Measurements from ENCODE around the gene KNOP1. TPM values are rescaled to one million over a fixed set of nuclear protein-coding genes. Genes with fewer than 3 reads are reported as not detected.

KNOP1 gene
- total and polyA plus RNA-seq, 10 of the 15 experiments (the other 5 are each of a cell fraction or from before 2014, with no cell fraction given) = 13.8 to 47.2 (median 32.1) TPM

DNA sequence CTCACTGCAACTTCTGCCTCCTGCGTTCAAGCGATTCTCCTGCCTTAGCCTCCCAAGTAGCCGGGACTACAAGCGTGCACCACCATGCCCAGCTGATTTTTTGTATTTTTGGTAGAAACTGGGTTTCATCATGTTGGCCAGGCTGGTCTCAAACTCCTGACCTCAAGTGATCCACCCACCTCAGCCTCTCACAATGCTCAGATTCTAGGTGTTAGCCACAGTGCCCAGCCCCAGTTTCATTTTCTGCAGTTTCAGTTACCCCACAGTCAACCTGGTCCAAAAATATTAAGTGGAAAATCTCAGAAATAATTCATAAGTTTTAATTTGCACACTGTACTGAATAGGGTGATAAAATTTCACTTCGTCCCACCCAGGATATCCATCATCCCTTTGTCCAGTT lies 28.7 kb downstream of the KNOP1 start:
- Histone ChIP-seq H3K4me1 (ENCODE audit: control insufficient read depth, insufficient read depth, low read length) (no peaks in the 10 kb centered on the region), H3K79me2 (ENCODE audit: control insufficient read depth, insufficient read depth, low read length) (no peaks in the 10 kb centered on the region), H3K36me3 (ENCODE audit: control insufficient read depth in 2 of 2, insufficient read depth in 2 of 2, low read length in 1 of 2) (peaks cover 6 to 8% of the 10 kb centered on the region in 2 experiments; a peak in 3 of 4 replicates), H3K4me3 (no peak overlapping the region), H3K9me3 (replicated peaks; ENCODE audit: control insufficient read depth, insufficient read depth, low read length) (no peaks in the 10 kb centered on the region), H3K4me2 (ENCODE audit: control insufficient read depth, insufficient read depth) (no peak overlapping the region), H2AFZ (ENCODE audit: control insufficient read depth, low read depth, low read length) (no peak overlapping the region), H4K20me1 (ENCODE audit: control insufficient read depth, insufficient read depth) (no peaks in the 10 kb centered on the region), H3K9ac (ENCODE audit: control insufficient read depth, insufficient read depth, low read length) (no peak overlapping the region), H3K27me3 (replicated peaks in 1 of 2; ENCODE audit: control insufficient read depth in 2 of 2, insufficient read depth in 2 of 2, low read length in 1 of 2) (no peaks in the 10 kb centered on the region), H3K27ac (ENCODE audit: control insufficient read depth, insufficient read depth) (no peak overlapping the region)
- ChIA-PET POLR2A (no interaction called here), CTCF (no interaction called here), RAD21 (ENCODE audit: unreplicated experiment) (no interaction called here), SMC1A (ENCODE audit: uncharacterized antibody, unreplicated experiment) (no interaction called here)
- peak; percentile 23; the same call in 1 of the 3 replicates for ATAC-seq
- FAIRE-seq = no peak
- TF ChIP-seq, protein P1, sequence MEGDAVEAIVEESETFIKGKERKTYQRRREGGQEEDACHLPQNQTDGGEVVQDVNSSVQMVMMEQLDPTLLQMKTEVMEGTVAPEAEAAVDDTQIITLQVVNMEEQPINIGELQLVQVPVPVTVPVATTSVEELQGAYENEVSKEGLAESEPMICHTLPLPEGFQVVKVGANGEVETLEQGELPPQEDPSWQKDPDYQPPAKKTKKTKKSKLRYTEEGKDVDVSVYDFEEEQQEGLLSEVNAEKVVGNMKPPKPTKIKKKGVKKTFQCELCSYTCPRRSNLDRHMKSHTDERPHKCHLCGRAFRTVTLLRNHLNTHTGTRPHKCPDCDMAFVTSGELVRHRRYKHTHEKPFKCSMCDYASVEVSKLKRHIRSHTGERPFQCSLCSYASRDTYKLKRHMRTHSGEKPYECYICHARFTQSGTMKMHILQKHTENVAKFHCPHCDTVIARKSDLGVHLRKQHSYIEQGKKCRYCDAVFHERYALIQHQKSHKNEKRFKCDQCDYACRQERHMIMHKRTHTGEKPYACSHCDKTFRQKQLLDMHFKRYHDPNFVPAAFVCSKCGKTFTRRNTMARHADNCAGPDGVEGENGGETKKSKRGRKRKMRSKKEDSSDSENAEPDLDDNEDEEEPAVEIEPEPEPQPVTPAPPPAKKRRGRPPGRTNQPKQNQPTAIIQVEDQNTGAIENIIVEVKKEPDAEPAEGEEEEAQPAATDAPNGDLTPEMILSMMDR (IDR thresholded peaks at IDR 0.05 in 2 of 3, conservative IDR thresholded peaks at IDR 0.05 in 1 of 3; ENCODE audit: control insufficient read depth in 2 of 3, extremely low read depth in 1 of 3, insufficient read depth in 1 of 3, low read depth in 3 of 3, low read length in 3 of 3) = no peak
- no peak for TF ChIP-seq SREBF2 (IDR thresholded peaks at IDR 0.05; ENCODE audit: low read length)
- no peak for TF ChIP-seq ZNF207 (IDR thresholded peaks at IDR 0.05; ENCODE audit: borderline replicate concordance)
- no peak for TF ChIP-seq LARP7 (IDR thresholded peaks at IDR 0.05)
- no peak for TF ChIP-seq IRF4 (IDR thresholded peaks at IDR 0.05; ENCODE audit: low read depth, low read length)
- TF ChIP-seq TARDBP (IDR thresholded peaks at IDR 0.05; ENCODE audit: borderline replicate concordance) = no peak
- intact Hi-C loops (cut with micrococcal nuclease; ENCODE audit: unreplicated experiment) = no loop called here
- 96% methylated on average over 5 of the region's 5 CpGs for WGBS (ENCODE audit: insufficient coverage, insufficient replicate concordance, low lambda C conversion rate, missing lambda C conversion rate)
- DNase-seq (ENCODE audit: low read depth, low spot score) = no peak
- in situ Hi-C loops (cut with MboI) = no loop called here
- BruUV-seq (replicated peaks) = no TSS peak

DNA sequence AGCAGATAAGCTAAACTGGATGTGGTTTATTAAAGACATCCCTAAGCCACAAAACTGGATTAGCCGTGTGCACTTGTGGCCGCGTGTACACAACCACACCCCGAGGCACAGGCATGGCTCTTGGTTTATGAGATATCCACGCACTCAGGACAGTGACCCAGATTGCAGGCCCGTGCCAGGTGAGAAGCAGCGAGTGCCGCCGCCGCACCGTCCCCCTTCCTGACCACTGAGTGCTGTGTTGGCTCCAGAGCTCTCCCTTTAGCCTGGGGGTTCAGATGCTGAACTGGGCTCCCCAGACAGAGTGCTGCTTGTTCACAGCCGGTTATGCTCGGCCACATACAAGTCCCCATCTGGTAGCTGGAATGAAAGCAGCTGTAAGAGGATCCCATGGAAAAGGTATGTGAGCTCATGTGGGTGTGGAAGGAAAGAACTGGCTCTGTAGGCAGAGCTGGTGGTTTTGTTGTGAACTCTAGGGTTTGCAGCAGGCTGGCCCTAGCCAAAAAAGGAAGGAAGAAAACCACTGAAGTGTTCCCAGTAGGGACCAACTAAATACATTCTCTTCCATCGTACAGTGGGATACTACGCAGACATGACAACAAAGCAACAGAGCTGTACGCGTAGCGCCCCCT lies 29.5 kb downstream of the KNOP1 start:
- POLR2A ChIA-PET = no interaction called here
- no peaks in the 10 kb centered on the region for H3K79me2 ChIP-seq (ENCODE audit: control insufficient read depth, insufficient read depth, low read length)
- no peak overlapping the region for H2AFZ ChIP-seq (ENCODE audit: control insufficient read depth, low read depth, low read length)
- TF ChIP-seq TCF3 (IDR thresholded peaks at IDR 0.05; ENCODE audit: borderline replicate concordance, insufficient read depth, low read depth, low read length) (no peak), SREBF2 (IDR thresholded peaks at IDR 0.05; ENCODE audit: low read length) (no peak)
- TF ChIP-seq, protein P2, sequence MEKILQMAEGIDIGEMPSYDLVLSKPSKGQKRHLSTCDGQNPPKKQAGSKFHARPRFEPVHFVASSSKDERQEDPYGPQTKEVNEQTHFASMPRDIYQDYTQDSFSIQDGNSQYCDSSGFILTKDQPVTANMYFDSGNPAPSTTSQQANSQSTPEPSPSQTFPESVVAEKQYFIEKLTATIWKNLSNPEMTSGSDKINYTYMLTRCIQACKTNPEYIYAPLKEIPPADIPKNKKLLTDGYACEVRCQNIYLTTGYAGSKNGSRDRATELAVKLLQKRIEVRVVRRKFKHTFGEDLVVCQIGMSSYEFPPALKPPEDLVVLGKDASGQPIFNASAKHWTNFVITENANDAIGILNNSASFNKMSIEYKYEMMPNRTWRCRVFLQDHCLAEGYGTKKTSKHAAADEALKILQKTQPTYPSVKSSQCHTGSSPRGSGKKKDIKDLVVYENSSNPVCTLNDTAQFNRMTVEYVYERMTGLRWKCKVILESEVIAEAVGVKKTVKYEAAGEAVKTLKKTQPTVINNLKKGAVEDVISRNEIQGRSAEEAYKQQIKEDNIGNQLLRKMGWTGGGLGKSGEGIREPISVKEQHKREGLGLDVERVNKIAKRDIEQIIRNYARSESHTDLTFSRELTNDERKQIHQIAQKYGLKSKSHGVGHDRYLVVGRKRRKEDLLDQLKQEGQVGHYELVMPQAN (conservative IDR thresholded peaks at IDR 0.05) = no peak
- intact Hi-C loops (cut with micrococcal nuclease; ENCODE audit: unreplicated experiment) = no loop called here
- H3K27me3 ChIP-seq (replicated peaks in 1 of 2; ENCODE audit: control insufficient read depth in 2 of 2, insufficient read depth in 2 of 2, low read length in 1 of 2) = no peaks in the 10 kb centered on the region
- BruUV-seq (replicated peaks) = no TSS peak
- ATAC-seq (no peak), FAIRE-seq (no peak), DNase-seq (ENCODE audit: low read depth, low spot score) (no peak)
- CTCF ChIA-PET = no interaction called here
- H3K4me2 ChIP-seq (ENCODE audit: control insufficient read depth, insufficient read depth) = no peak overlapping the region
- SMC1A ChIA-PET (ENCODE audit: uncharacterized antibody, unreplicated experiment) = no interaction called here
- in situ Hi-C loops (cut with MboI) = no loop called here
- RAD21 ChIA-PET (ENCODE audit: unreplicated experiment) = no interaction called here
- no peak overlapping the region for H3K9ac ChIP-seq (ENCODE audit: control insufficient read depth, insufficient read depth, low read length)
- no peaks in the 10 kb centered on the region for H4K20me1 ChIP-seq (ENCODE audit: control insufficient read depth, insufficient read depth)
- 95% methylated on average over 18 of the region's 18 CpGs for WGBS (ENCODE audit: insufficient coverage, insufficient replicate concordance, low lambda C conversion rate, missing lambda C conversion rate)
- H3K27ac ChIP-seq (ENCODE audit: control insufficient read depth, insufficient read depth) = no peak overlapping the region
- no peaks in the 10 kb centered on the region for H3K9me3 ChIP-seq (replicated peaks; ENCODE audit: control insufficient read depth, insufficient read depth, low read length)
- peaks cover 8 to 11% of the 10 kb centered on the region in 2 experiments; a peak in 3 of 4 replicates for H3K36me3 ChIP-seq (ENCODE audit: control insufficient read depth in 2 of 2, insufficient read depth in 2 of 2, low read length in 1 of 2)
- no peaks in the 10 kb centered on the region for H3K4me1 ChIP-seq (ENCODE audit: control insufficient read depth, insufficient read depth, low read length)
- H3K4me3 ChIP-seq = no peak overlapping the region

Measured in GM12878 (cell line).